Heart left ventricle (tissue), 16 donors: ENCODE results near the gene CSNK1E. TPM values are rescaled to one million over a fixed set of nuclear protein-coding genes. Genes with fewer than 3 reads are reported as not detected.

Experiments
- ATAC-seq, 4 donors: fragments of 200-7000 bp; cut with Tn5 transposase; one replicate each; pipeline ENCODE4 v1.9.1; 2020 to 2022; ENCODE audit warnings: moderate library complexity in 4 of 4, mild to moderate bottlenecking in 3 of 4, moderate number of reproducible peaks in 1 of 4
- DNase-seq, 5 donors: peaks; one replicate each; pipeline ENCODE4 v3.0.0-alpha.2; 2020
- H3K27ac ChIP-seq, 12 donors: fragments of 200-600 bp; sonication (generic) in 4 of 12; one replicate each; pipeline versions ENCODE4 v1.5.0 to v1.8.0; 2016 to 2022; ENCODE audit warnings: mild to moderate bottlenecking in 2 of 12
- H3K27me3 ChIP-seq, 9 donors: fragments of 200-600 bp; sonication (generic) in 2 of 9; one replicate each; pipeline versions ENCODE4 v1.5.1 to v1.8.0; 2016 to 2022; ENCODE audit warnings: mild to moderate bottlenecking in 3 of 9
- H3K36me3 ChIP-seq, 9 donors: fragments of 200-600 bp; sonication (generic) in 2 of 9; one replicate each; pipeline versions ENCODE4 v1.5.0 to v1.8.0; 2018 to 2022; ENCODE audit warnings: mild to moderate bottlenecking in 2 of 9
- H3K4me1 ChIP-seq, 12 donors: fragments of 200-600 bp; sonication (generic) in 4 of 12; one replicate each; pipeline versions ENCODE4 v1.5.0 to v1.8.0; 2016 to 2022; ENCODE audit warnings: mild to moderate bottlenecking in 3 of 12
- H3K4me3 ChIP-seq, 12 donors: fragments of 200-600 bp; sonication (generic) in 4 of 12; one replicate each; pipeline versions ENCODE4 v1.5.0 to v1.8.0; 2017 to 2022; ENCODE audit warnings: mild to moderate bottlenecking in 9 of 12, moderate library complexity in 4 of 12
- H3K9me3 ChIP-seq, 12 donors: fragments of 200-600 bp; sonication (generic) in 4 of 12; one replicate each; pipeline versions ENCODE4 v1.5.0 to v1.8.0; 2016 to 2022; ENCODE audit warnings: mild to moderate bottlenecking in 1 of 12
- CTCF ChIP-seq, 12 donors: fragments of 200-600 bp; sonication (generic) in 4 of 12; IDR thresholded peaks; one replicate each; pipeline versions ENCODE4 v1.5.0 to v1.8.0; 2018 to 2022; ENCODE audit warnings: antibody characterized with exemption in 12 of 12, mild to moderate bottlenecking in 5 of 12
- POLR2A ChIP-seq, 2 donors: fragments of 450-650 bp; IDR thresholded peaks; one replicate each; pipeline ENCODE4 v1.6.1; 2017; ENCODE audit warnings: antibody characterized with exemption in 2 of 2, mild to moderate bottlenecking in 2 of 2, moderate library complexity in 2 of 2
- WGBS, 4 donors: extraction: QIAGEN DNeasy Blood & Tissue Kit in 2 of 4; methylation state at CpG; one replicate each; pipeline versions ENCODE4 v1.1.5 to v1.1.7; 2013 to 2018; 5-methylcytosine and 5-hydroxymethylcytosine counted together
- intact Hi-C, 10 donors: fragments of 100-400 bp; cut with DNase I; formaldehyde crosslinking; loops; one replicate each; pipeline versions ENCODE4 v1.11.1 to v1.14.2; 2022
- polyA plus RNA-seq, 2 donors: library from polyadenylated mRNA; stranded (reverse); fragments of 200-250 nt; gene quantifications; one replicate each; pipeline ENCODE4 v1.2.3, GENCODE V29; 2013
- total RNA-seq, 9 donors: library from RNA; depleted of rRNA in 2 of 9; stranded (reverse); fragments of >200 nt in 2 of 9; fragmentation: NEBNext Ultra II Directional in 3 of 9; extraction: Animal tissue kit (Norgen Biotek cat#: 25700) in 3 of 9; gene quantifications; one replicate each; pipeline versions ENCODE4 v1.1.0 to v1.2.4, GENCODE V29; 2016 to 2023
- donor health status: ischemic (EF 13 %, LVEDD 7.1; RV severe dilation, severe dysfunction).
- donor health status: healthy with polysubstance abuse.
- donor health status: DM: no; HTN: yes; CAD: no.
- donor health status: DM: no; HTN: no; CAD: no.
- donor health status: ischemic (EF 25% LVEDD 6.9; RV normal size, moderate dysfunction).
- donor health status: ischemic (EF 25% LVEDD 5.7; RV mildly dilated, moderate dysfunction).
- donor health status: healthy.
- donor health status: DM: yes; HTN: yes; CAD: no.
- donor health status: ischemic (EF 35%, LVEDD 5.7; RV mildly dilated, moderate dysfunction).
- donor health status: nonischemic (EF 11% LVEDD 7.7; RV severe dilation, severe dysfunction).
- donor health status: DM: yes; HTN: yes; CAD: no.
- donor health status: PGD.
- donor health status: ischemic (EF 29% LVEDD 5.4; RV normal size, mild dysfunction).
- donor health status: nonischemic (EF 23%, LVEDD 6.1; RV moderate dilation, normal function).

CSNK1E gene
- total and polyA plus RNA-seq, 11 donors = 59.7 to 125 (median 72.6) TPM

DNA sequence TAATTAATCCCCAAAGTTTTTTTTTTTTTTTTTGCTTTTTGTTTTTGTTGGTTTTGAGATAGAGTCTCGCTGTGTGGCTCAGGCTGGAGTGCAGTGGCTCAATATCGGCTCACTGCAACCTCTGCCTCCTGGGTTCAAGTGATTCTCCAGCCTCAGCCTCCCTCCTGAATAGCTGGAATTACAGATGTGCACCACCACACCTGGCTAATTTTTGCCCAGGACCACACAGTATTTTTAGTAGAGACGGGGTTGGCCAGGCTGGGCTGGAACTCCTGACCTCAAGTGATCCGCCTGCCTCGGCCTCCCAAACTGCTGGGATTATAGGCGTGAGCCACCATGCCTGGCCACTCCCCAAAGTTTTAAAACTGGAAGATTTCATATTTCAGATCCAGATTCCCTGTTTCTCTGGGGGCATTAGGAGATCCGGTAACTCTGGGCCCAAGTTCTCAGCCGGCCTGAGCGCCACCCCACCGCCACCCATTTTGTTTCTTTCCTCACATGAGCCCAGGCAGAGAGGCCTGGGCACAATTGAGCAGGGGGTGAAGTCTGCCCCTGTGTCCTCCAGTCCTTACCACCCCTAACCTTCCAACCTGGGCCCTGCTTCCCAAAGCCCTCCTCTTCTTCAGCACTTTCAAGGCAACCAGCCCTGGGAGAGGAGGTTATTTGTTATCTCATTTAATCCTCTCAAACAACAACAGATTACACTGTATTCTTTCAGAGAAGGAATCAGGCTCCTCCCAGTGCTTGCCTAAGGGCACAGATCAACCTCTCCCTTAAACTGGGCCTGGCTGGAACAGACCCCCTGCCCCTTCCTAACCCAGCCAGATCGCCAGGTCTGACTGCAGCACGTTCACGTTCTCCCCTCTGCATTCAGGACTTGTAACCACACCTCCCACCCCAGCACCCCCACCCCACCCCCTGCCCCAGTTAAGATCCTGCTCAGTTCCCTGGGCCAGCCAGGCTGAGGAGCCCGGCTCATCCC, 1.9 kb upstream of the CSNK1E start:
- ATAC-seq = no peak
- no peak for DNase-seq
- Histone ChIP-seq H3K4me1 (peaks cover 4 to 38% (median 28%) of the 10 kb centered on the region in 12 donors), H3K27me3 (no peaks in the 10 kb centered on the region), H3K36me3 (no peaks in the 10 kb centered on the region), H3K9me3 (no peaks in the 10 kb centered on the region), H3K4me3 (no peak overlapping the region), H3K27ac (peak overlapping the region in 11 of 12 donors; percentile 85 to 98 (median 96))
- 88 to 93% (median 89%) methylated on average over 14 of the region's 14 CpGs for WGBS, 4 donors
- TF ChIP-seq POLR2A (IDR thresholded peaks at IDR 0.05) = no peak
- no peak for TF ChIP-seq CTCF (IDR thresholded peaks at IDR 0.05)
- intact Hi-C loops = loop anchor here in 4 of 10 donors (5.0 kb wide), 3 partner anchors 47 to 142 kb away; partner anchors contain the start of gene TMEM184B (in 3 of the 4)

- intact Hi-C loops = loop anchor here in 4 of 10 donors (2.0 to 5.0 kb wide), 4 partner anchors 45 to 141 kb away; partner anchors contain the start of gene TMEM184B (in 4 of the 4)
- Histone ChIP-seq H3K27me3 (no peaks in the 10 kb centered on the region), H3K4me3 (peak overlapping the region in 11 of 12 donors; percentile 36 to 94 (median 61)), H3K9me3 (no peaks in the 10 kb centered on the region), H3K36me3 (peaks cover 0 to 1% (median 0%) of the 10 kb centered on the region in 9 donors), H3K27ac (peak overlapping the region; percentile 78 to 98 (median 96)), H3K4me1 (peaks cover 10 to 48% (median 37%) of the 10 kb centered on the region in 12 donors)
- DNase-seq = peak; percentile 70 to 85 (median 79)
- ATAC-seq = peak; percentile 40 to 72 (median 68)
- TF ChIP-seq POLR2A (IDR thresholded peaks at IDR 0.05) = peak in 1 of 2 donors; percentile 34
- no peak for TF ChIP-seq CTCF (IDR thresholded peaks at IDR 0.05)
- WGBS, 4 donors = 3 to 14% (median 6%) methylated on average over 11 to 18 of the region's 18 CpGs
Measured at GRCh38 chr22:38317995-38318715, 922 bp upstream of the CSNK1E start.

GRCh38 chr22:38316364-38317121, 690 bp downstream of the CSNK1E start:
- intact Hi-C loops = loop anchor here in 4 of 10 donors (2.0 to 5.0 kb wide), 4 partner anchors 44 to 139 kb away; partner anchors contain the start of gene TMEM184B (in 4 of the 4)
- peaks cover 0 to 17% (median 15%) of the 10 kb centered on the region in 9 donors for H3K36me3 ChIP-seq
- TF ChIP-seq CTCF (IDR thresholded peaks at IDR 0.05) (no peak), POLR2A (IDR thresholded peaks at IDR 0.05) (peak in 1 of 2 donors; percentile 54)
- DNase-seq (peak; percentile 66 to 80 (median 76)), ATAC-seq (peak; percentile 11 to 54 (median 32))
- H3K4me3 ChIP-seq = peak overlapping the region; percentile 52 to 98 (median 84)
- no peaks in the 10 kb centered on the region for H3K9me3 ChIP-seq
- peak overlapping the region; percentile 85 to 100 (median 98) for H3K27ac ChIP-seq
- WGBS, 4 donors = 0 to 1% (median 0%) methylated on average over 25 to 52 of the region's 52 CpGs
- H3K4me1 ChIP-seq = peaks cover 10 to 64% (median 52%) of the 10 kb centered on the region in 12 donors
- H3K27me3 ChIP-seq = no peaks in the 10 kb centered on the region
